Esophagus (tissue), 2 donors: ENCODE results near the gene METTL22. TPM values are rescaled to one million over a fixed set of nuclear protein-coding genes. Genes with fewer than 3 reads are reported as not detected.

Experiments used
- H3K27ac ChIP-seq, 2 donors: one replicate each; pipeline ENCODE4 v1.5.1; 2013; ENCODE audit warnings: low read depth in 2 of 2, mild to moderate bottlenecking in 2 of 2, inconsistent platforms in 1 of 2, low read length in 1 of 2, moderate library complexity in 1 of 2
- H3K27me3 ChIP-seq, 2 donors: one replicate each; pipeline ENCODE4 v1.6.1; 2013; ENCODE audit warnings: low read length in 2 of 2, control low read depth in 1 of 2, mild to moderate bottlenecking in 1 of 2; ENCODE audit not compliant: insufficient read depth in 2 of 2, control insufficient read depth in 1 of 2
- H3K36me3 ChIP-seq, 2 donors: one replicate each; pipeline ENCODE4 v1.6.1; 2013; ENCODE audit warnings: low read length in 1 of 2; ENCODE audit not compliant: control insufficient read depth in 2 of 2, insufficient read depth in 2 of 2
- H3K4me1 ChIP-seq, 2 donors: one replicate each; pipeline ENCODE4 v1.6.1; 2013; ENCODE audit warnings: low read length in 1 of 2; ENCODE audit not compliant: control insufficient read depth in 2 of 2, insufficient read depth in 2 of 2
- H3K4me3 ChIP-seq, 2 donors: one replicate each; pipeline ENCODE4 v1.5.1; 2013; ENCODE audit warnings: low read length in 2 of 2, mild to moderate bottlenecking in 2 of 2, low read depth in 1 of 2, moderate library complexity in 1 of 2
- H3K9me3 ChIP-seq, 2 donors: one replicate each; pipeline ENCODE4 v1.6.1; 2013; ENCODE audit warnings: mild to moderate bottlenecking in 2 of 2, low read depth in 1 of 2, low read length in 1 of 2, moderate library complexity in 1 of 2; ENCODE audit not compliant: control insufficient read depth in 2 of 2, insufficient read depth in 1 of 2
- WGBS, 2 donors: extraction: QIAGEN DNeasy Blood & Tissue Kit; methylation state at CpG; one replicate each; pipeline ENCODE4 v1.1.7; 2013; 5-methylcytosine and 5-hydroxymethylcytosine counted together
- polyA plus RNA-seq, 2 donors: library from polyadenylated mRNA; stranded (reverse); fragments of 200-250 nt; gene quantifications; one replicate each; pipeline ENCODE4 v1.2.3, GENCODE V29; 2013
- donor health status: healthy with polysubstance abuse.
- donor health status: Bipolar disorder and iron deficiency.

Gene METTL22
- 10 to 100 TPM; 12.3 to 16.6 TPM for polyA plus RNA-seq

DNA sequence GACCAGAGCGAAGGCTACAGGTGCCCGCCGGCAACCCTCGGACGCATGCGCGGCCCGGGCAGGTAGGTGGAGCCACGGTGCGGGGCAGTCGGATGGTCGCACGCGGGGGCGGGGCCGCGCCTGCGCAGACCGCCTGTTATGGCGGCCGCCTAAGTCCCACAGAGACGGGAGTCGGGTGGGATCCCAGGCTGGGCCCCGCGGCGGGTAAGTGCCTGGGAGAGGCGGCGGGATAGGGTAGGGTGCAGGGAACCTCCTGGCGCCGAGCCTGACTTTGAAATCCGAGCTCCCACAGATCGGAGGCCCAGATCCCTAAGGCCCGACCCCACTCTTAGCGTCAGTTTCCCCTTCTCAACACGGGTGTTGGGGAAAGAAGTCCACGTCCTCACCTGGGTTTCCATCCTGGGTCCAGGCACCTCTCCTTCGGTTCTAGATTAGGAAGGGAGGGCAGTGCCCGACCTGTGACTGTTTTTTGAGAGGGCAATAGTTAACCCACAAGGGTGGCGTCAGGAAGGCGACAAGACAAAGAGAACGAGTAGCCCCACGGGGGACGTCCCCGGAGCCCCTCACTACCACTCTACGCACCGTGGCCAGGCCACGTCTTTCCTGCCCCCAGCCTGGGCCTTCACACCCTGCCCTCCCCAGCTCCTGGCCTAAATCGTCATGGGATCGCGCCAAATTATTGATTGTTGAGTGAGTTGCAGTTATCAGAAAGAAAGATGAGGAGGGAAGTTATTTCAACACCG is at the start of gene METTL22:
Gene METTL22 (plus strand): TSS at position 127 of the 743 bp plus-strand sequence. CDS start 3,968 bp downstream, outside the sequence.
- WGBS, 2 donors = 0% methylated on average over 48 to 51 of the region's 51 CpGs
- Histone ChIP-seq H3K4me3 (peak within 1 kb of the TSS; percentile 85 to 88), H3K27ac (peak within 1 kb of the TSS; percentile 53 to 80), H3K27me3 (no peaks in the 10 kb centered on the region), H3K36me3 (peaks cover 3 to 8% of the 10 kb centered on the region in 2 donors), H3K9me3 (no peaks in the 10 kb centered on the region), H3K4me1 (no peaks in the 10 kb centered on the region)

DNA sequence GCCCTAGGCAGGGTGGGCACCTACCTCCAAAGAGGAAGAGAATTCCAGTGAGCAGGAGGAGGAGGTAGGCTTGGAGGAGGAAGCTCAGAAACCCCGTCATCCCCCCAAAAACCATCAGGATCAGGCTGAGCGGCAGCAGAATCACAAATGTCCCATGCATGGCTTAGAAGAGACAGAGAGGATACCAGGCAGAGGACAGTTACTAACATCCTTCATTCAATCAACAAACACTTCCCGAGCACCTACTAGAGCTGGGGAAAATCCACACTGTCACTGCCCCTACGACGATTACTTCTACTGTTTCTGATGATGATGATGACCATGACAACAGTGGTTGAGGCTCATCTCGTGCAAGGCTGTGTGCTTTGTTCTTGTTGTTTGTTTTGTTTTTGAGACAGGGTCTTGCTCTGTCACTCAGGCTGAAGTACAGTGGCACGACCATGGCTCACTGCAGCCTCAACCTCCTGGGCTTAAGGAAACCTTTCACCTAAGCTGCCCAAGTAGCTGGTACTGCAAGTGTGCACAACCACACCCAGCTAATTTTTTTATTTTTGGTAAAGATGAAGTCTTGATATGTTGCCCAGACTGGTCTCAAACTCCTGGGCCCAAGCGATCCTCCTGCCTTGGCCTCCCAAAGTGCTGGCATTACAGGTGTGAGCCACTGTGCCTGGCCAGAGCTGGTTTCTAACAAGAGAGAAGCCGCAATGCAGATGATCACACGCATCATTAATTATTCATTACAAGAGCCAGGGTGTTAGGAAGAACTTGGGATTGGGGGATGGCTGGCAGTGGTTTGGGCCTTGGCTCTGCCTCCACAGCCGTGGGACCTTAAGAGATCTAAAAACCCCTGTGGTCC is 49.2 kb upstream of the METTL22 start:
- Histone ChIP-seq H3K4me3 (no peak overlapping the region), H3K27me3 (peaks cover 0 to 3% of the 10 kb centered on the region in 2 donors), H3K9me3 (no peaks in the 10 kb centered on the region), H3K36me3 (no peaks in the 10 kb centered on the region), H3K4me1 (no peaks in the 10 kb centered on the region), H3K27ac (no peak overlapping the region)
- 67 to 71% methylated on average over 11 of the region's 11 CpGs for WGBS, 2 donors

DNA sequence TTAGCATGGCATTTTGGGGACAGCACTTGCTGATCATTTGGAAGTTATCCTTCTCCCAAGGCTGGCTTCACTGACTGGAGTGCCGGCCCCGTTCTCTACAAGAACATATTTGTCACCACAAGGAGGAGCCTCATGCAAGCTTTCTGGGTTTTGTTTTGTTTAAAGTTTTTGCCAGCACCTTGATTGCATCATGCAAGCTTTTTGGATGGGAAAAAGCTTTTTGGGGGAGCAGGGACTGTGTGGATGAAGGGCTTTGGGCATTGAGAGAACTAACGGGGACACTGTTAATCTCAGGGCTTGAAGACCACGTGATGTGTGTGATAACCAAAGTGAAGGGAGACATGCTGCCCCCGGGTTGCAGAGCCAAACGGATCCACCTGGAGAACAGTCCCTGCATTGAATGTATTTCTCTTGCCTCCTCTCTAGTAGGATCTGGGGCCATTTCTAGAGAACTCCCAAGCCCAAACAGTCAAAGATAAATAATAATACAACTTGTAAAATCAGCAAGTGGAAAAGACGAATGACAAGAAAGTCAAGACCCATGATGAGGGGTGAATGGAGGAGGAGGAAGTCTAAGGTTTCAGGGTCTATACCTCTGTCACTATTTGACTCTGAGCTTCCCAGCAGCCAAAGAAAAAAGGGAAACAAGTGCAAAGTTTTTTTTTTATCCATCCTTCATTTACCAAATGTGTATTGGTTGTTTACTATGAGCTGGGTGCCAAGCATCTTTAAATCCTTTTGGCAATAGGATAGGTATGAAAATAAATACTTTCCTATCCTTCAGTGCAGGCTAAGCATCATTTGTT is 48.4 kb upstream of the METTL22 start:
- 35 to 36% methylated on average over 7 of the region's 7 CpGs for WGBS, 2 donors

GRCh38 chr16:8575399-8575798 is 46.1 kb upstream of the METTL22 start:
- H3K9me3 ChIP-seq = no peaks in the 10 kb centered on the region
- H3K4me3 ChIP-seq = no peak overlapping the region
- 56 to 64% methylated on average over 2 of the region's 2 CpGs for WGBS, 2 donors
- no peak overlapping the region for H3K27ac ChIP-seq
- no peaks in the 10 kb centered on the region for H3K36me3 ChIP-seq
- H3K4me1 ChIP-seq = no peaks in the 10 kb centered on the region
- H3K27me3 ChIP-seq = peaks cover 0 to 3% of the 10 kb centered on the region in 2 donors

More for the DNA sequence above, 48.4 kb upstream of the METTL22 start:
- Histone ChIP-seq H3K4me1 (no peaks in the 10 kb centered on the region), H3K36me3 (no peaks in the 10 kb centered on the region), H3K27me3 (peaks cover 0 to 3% of the 10 kb centered on the region in 2 donors), H3K4me3 (no peak overlapping the region), H3K27ac (no peak overlapping the region), H3K9me3 (no peaks in the 10 kb centered on the region)

GRCh38 chr16:8576141-8577004 is 45.1 kb upstream of the METTL22 start:
- Histone ChIP-seq H3K9me3 (no peaks in the 10 kb centered on the region), H3K27ac (no peak overlapping the region), H3K27me3 (peaks cover 0 to 3% of the 10 kb centered on the region in 2 donors), H3K36me3 (no peaks in the 10 kb centered on the region), H3K4me1 (no peaks in the 10 kb centered on the region), H3K4me3 (no peak overlapping the region)
- WGBS, 2 donors = 85 to 92% methylated on average over 4 of the region's 4 CpGs

- no peaks in the 10 kb centered on the region for H3K4me1 ChIP-seq
- WGBS, 2 donors = 74% methylated on average over 10 of the region's 10 CpGs
- no peaks in the 10 kb centered on the region for H3K9me3 ChIP-seq
- H3K27ac ChIP-seq = no peak overlapping the region
- no peak overlapping the region for H3K4me3 ChIP-seq
- no peaks in the 10 kb centered on the region for H3K36me3 ChIP-seq
- H3K27me3 ChIP-seq = no peaks in the 10 kb centered on the region
These were observed 43.7 kb upstream of the METTL22 start for GRCh38 chr16:8577678-8578304.

DNA sequence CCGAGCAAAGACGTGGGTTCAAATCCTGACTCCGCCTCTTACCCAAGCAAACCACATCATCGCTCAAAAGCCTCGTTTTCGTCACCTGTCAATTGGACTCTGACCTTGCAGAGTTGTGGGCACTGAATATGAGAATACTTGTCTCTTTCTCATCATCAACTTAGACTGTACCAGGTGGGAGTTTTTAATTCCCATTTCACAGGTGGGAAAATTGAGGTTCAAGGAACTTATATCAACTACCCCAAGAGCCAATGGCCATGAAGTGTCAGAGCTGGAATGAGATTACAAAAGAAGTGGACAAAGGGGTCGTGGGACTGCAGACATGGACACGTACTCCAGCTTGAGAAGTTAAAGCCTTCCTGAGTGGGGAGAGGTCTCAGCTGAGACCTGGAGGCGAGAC is 41.9 kb upstream of the METTL22 start:
- Histone ChIP-seq H3K4me1 (no peaks in the 10 kb centered on the region), H3K36me3 (no peaks in the 10 kb centered on the region), H3K27me3 (no peaks in the 10 kb centered on the region), H3K27ac (no peak overlapping the region), H3K9me3 (peaks cover 0 to 2% of the 10 kb centered on the region in 2 donors), H3K4me3 (no peak overlapping the region)
- WGBS, 2 donors = 80 to 83% methylated on average over 9 of the region's 9 CpGs

DNA sequence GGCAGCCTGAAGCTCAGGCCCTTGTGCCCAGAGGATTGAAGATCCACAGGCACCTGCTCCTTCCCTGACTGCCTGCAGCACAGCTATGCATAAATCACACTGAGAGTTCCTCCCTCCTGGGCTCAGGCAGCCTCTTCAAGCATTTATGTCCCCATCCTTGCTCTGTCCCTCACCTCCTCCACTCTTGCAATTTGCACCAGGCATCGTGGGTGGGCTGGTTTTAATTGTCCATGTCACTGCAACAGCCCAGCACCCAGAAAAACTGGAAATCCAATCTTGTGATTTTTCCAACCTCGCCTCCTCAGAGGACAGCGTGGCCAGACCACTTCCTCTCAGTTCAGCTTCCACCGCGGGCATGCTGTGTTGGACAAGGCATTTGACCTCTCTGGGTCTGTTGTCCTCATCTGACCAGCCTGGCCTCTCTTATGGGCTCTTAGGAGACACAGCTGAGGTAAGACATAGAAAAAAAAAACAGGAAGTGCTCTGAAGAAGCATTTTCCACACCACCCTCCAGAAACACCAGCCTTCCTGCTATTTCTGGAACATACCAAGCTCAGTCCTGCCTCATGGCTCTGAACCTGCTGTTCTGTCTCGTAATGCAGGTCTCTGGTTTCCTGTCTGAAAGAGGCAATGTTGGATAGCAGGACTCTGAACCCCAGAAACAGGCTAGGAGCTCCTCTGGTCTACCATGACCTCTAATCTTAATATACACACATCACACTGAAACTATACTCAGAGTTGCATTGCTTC is 39.5 kb upstream of the METTL22 start:
- WGBS, 2 donors = 38 to 43% methylated on average over 6 of the region's 6 CpGs
- H3K36me3 ChIP-seq = no peaks in the 10 kb centered on the region
- peaks cover 0 to 2% of the 10 kb centered on the region in 2 donors for H3K9me3 ChIP-seq
- H3K4me1 ChIP-seq = no peaks in the 10 kb centered on the region
- H3K27ac ChIP-seq = no peak overlapping the region
- H3K4me3 ChIP-seq = no peak overlapping the region
- no peaks in the 10 kb centered on the region for H3K27me3 ChIP-seq
